ENCODE data around the gene COLEC11. TPM values are rescaled to one million over a fixed set of nuclear protein-coding genes. Genes with fewer than 3 reads are reported as not detected.
"Not testable (repeated sequence)": the region's sequence is repeated elsewhere in the genome, so short reads cannot be mapped to it uniquely, and the experiment has no call there.

The COLEC11 gene
- total RNA-seq, 2 experiments from 2014 or later: 0.38 TPM

DNA sequence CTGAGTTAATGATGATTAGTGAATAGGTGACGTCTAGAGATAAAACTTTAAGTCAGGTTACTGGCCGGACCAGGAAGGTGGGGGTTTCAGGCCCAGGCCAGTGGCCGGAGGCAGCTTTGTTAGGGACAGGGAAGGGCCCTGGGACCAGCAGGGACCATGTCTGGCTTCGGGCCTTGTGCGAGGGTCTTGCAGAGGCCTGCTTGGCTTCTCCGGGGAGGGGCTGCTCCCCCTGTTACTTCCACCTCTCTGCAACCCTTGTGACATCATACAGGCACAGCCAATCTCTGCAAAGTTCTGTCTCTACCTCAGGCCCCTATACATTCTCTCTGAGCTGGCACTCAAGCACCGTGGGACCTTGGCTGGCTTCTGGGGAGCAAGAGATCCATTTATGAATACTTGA, 63.0 kb downstream of the COLEC11 start, which contains the start of gene ALLC:
TSS of gene ALLC (plus strand) at position 320 of the 400 bp plus-strand sequence. CDS start 12,958 bp downstream, outside the sequence.
- POLR2A ChIA-PET: no interaction called here
- CTCF ChIA-PET: no interaction called here

DNA sequence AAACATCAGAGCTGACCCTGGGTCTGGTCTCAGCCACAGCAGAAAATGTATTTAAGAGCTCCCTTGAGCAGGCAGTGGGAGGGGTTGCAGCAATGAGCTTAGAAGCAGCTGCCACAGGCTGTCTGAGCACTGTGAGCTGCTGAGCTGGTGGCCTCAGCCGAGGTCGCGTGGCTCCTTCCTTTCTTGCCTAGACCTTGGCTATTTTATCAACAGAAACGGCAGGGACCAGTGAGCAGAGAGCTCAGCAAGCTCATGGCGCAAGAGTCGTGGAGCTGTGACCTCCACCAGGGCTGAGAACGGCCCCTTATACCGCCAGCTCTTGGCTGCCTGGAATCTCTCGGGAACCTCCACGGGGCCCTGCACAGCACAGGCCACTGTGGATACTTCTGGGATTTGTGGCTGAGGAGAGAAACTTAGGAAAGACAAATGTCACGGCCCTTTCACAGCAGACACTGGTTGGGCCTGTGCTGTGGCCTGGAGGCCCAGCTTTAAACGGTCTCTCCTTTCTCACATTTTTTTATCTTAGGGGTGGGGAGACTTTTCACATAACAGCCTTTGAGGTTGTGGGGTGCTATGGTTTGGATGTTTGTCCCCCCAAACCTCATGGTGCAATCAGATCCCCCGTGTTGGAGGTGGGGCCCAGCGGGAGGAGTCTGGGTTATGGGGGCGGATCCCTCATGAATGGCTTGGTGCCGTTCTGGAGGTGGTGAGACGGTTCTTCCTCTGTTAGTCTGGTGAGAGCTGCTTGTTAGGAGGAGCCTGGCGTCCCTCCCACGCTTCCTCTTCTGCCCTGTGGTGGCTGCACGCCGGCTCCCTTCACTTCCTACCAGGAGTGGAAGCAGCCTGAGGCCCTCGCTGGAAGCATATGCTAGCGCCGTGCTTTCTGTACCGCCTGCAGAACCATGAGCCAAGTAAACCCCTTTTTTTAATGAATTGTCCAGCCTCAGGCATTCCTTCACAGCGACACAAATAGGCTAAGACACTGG, 64.8 kb downstream of the COLEC11 start:
- ChIA-PET CTCF (no interaction called here), POLR2A (no interaction called here)

GRCh38 chr2:3660640-3661039, 65.7 kb downstream of the COLEC11 start:
- POLR2A ChIA-PET, CTCF ChIA-PET: not testable (repeated sequence)

DNA sequence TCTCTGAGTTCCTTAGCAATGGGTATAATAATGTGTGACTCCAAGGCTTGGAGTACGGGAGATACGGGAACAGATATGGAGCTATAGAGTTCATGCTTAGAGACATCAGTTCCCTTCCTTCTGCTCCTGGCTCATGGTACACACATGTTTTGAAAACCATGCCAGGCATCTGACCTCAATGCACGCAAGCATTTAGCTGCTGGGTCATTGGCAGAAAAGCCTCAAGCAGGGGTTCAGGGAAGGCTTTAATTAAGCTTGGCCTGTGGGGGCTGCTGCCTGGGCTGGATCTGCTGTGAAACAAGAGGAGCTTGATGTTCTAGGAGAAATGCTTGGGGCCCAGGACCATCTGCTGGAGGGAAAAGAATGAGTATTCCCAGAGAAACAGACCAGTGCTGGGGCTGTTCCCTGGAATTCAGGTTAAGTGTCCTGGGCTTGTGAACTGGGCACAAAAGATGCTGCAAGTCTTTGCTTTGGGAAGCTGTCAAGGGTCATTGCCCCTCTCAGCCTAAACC, 66.3 kb downstream of the COLEC11 start:
- ChIA-PET CTCF (interaction anchor here (1.0 to 1.2 kb wide), 2 partner anchors 10 to 11 kb away, joined by 3 to 4 read pairs; no protein-coding TSS in a partner anchor), POLR2A (no interaction called here)

- ChIA-PET POLR2A (no interaction called here), CTCF (interaction anchor here (1.2 kb wide), 1 partner anchor 11 kb away, joined by 4 read pairs; no protein-coding TSS in a partner anchor)
These were observed 67.3 kb downstream of the COLEC11 start for GRCh38 chr2:3662239-3662638.

GRCh38 chr2:3664118-3664517, 69.2 kb downstream of the COLEC11 start:
- CTCF ChIA-PET: no interaction called here
- POLR2A ChIA-PET: no interaction called here

GRCh38 chr2:3664925-3665324, 70.0 kb downstream of the COLEC11 start:
- CTCF ChIA-PET: interaction anchor here (0.7 kb wide), 1 partner anchor 1808 kb away, joined by 3 read pairs; no protein-coding TSS in a partner anchor
- POLR2A ChIA-PET: interaction anchor here (0.6 kb wide), 1 partner anchor 145 kb away, joined by 4 read pairs; no protein-coding TSS in a partner anchor

- ChIA-PET CTCF (no interaction called here), POLR2A (no interaction called here)
These were observed 71.1 kb downstream of the COLEC11 start for GRCh38 chr2:3665886-3666612.

DNA sequence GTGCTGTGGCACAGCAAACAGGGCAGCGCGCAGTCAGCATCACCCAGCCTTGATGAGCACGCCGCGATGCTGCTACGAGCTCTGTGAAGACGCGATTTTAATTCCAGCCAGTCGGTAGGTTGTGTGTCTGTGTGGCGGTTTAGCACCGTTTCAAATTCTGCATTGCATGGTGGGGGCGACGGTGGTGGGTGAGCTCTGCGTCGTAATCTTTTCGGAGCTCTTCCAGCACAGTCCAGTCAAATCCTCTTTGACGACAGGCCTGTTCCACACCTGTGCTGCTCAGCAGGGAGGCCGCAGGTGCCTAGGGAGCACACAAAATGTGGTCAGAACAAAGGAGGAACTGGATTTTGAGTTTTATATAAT, 71.7 kb downstream of the COLEC11 start:
- ChIA-PET CTCF (no interaction called here), POLR2A (no interaction called here)

DNA sequence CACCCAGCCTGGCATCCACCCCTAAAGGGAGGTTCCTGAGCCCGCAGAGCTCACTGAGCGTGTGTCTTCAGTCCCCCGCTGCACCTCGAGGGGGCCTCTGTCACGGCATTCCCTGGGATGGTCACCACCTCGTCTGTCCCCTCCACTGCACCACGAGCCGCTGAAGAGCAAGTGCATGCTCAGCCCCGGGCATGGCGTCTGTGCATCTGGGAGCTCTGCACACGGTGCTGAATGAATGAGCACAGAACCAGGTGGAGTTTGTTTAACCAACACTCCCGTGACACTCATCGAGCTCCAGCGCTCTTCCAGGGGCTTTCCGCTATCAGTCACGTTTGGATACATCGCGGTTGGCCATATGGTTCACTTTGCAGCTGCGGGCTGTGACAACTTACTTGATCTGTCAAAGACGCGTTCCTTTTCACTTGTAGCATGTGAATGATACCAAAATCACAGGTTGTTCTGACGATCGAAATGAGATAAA, 72.3 kb downstream of the COLEC11 start:
- CTCF ChIA-PET: no interaction called here
- POLR2A ChIA-PET: no interaction called here

GRCh38 chr2:3669656-3670055, 74.7 kb downstream of the COLEC11 start:
- ChIA-PET POLR2A (no interaction called here), CTCF (no interaction called here)

DNA sequence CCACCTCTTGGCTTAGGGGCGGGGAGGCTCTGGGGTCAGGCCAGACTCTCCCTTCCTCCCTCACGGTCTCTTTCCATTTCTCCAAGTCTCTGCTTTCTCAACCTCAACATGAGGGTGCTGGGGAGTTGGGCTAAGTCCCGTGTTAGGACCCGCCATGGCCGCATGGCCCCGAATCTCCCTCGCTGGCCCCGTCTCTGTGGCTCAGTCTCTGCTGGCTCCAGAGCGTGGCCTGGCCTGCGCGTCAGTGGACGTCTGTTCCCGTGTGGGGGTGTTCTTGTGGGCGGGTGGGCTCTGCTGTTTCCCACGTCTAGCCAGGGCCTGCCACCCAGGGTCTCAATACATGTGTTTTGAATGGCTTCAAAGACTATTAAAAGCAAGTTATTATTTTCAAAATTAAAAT, 75.5 kb downstream of the COLEC11 start:
- ChIA-PET CTCF (no interaction called here), POLR2A (no interaction called here)

DNA sequence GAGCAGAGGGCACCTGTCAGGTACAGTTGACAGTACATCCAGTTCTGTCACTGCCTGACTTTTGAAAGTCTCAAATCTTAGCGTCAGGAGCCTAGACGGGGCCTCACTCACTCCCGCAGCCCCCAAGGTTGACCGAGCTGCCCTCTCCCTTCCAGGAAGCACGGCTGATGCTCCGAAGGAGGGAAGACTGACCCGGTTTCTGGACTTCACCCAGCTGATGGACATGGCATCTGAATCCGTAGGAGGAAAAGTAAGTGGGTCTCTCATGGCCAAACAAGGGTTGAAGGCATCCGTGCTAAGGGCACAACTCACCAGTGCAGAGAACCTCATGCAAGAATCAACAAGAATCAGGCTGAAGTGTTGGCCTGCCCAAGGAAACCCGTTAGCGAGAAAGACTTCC, 76.0 kb downstream of the COLEC11 start:
- ChIA-PET CTCF (no interaction called here), POLR2A (no interaction called here)

DNA sequence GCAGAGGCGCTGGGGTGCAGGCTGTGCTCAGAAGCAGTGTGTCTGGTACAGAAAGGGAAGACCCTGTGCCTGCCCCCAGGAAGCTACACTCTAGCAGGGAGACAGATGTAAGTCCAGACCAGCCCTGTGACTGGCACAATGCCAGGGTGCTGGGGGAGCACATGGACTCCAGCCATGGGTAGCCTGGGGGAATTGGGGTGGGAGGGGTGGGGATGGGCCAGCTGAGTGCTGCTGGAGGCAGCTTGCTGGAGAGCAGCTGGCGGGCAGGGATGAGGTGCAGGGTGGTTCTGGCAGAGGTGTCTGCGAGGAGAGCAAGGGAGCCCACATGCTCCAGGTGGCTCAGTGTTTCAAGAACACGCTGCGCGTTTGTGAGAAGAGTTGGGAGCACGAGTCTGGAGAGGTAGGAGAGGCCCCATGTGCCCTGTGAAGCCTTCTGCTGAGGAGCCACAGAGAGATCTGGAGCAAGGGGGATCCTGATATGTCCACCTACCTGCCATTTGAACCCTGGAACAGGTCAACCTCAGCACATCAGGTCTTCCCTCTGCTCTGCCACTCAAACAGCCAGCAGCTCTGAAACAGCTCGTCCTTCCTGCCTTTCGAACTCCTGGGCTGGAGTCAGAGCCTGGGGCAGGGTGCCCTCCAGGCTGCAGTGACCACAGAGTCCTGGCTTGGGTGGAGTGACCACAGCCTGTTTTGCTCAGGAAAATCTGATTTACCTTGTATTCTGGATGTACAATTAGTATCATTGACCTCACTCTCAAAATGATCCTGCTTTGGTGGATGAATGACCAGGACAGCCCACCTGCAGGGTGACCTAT, 78.2 kb downstream of the COLEC11 start:
- POLR2A ChIA-PET: no interaction called here

GRCh38 chr2:3674066-3674845, 79.3 kb downstream of the COLEC11 start:
- ChIA-PET POLR2A (no interaction called here), CTCF (no interaction called here)

More for the DNA sequence above, 78.2 kb downstream of the COLEC11 start:
- CTCF ChIA-PET: no interaction called here

DNA sequence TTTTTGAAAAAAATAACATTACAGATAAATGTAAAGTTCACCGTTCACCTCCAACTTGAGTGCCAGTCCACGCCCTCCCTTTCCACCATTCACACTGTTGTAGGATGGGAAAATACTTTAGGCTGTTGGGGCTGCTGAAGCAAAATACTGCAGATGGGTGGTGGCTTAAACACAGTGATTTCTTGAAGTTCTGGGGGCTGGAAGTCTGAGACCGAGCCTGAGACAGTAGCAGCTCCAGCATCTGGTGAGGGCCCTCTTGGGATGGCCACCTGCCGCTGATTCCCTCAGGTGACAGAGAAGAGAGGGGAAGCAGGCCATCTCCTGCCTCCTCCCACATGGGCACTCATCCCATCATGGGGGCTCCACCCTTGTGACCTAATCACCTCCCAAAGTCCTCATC, 80.8 kb downstream of the COLEC11 start:
- POLR2A ChIA-PET: no interaction called here
- CTCF ChIA-PET: no interaction called here

DNA sequence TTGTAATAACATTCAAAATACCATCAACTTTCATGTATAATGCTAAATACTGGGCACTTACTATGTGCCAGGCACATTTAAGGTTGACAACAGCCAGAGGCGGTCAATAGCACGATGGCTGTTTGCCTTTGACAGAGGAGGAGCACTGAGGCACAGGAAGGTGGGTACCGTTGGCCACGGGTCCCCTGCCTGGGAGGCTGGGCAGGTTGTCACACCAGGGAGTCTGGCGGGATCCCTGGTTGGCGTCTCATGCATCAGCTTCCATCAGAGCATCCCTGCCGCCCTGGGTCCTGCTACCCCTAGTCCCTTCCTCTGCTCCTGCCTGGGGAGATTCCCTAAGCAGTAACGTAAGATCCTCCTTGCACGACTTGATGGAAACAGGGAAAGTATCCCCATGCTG, 82.5 kb downstream of the COLEC11 start:
- CTCF ChIA-PET: no interaction called here
- POLR2A ChIA-PET: no interaction called here

GRCh38 chr2:3678212-3678611, 83.3 kb downstream of the COLEC11 start:
- ChIA-PET CTCF (no interaction called here), POLR2A (no interaction called here)

DNA sequence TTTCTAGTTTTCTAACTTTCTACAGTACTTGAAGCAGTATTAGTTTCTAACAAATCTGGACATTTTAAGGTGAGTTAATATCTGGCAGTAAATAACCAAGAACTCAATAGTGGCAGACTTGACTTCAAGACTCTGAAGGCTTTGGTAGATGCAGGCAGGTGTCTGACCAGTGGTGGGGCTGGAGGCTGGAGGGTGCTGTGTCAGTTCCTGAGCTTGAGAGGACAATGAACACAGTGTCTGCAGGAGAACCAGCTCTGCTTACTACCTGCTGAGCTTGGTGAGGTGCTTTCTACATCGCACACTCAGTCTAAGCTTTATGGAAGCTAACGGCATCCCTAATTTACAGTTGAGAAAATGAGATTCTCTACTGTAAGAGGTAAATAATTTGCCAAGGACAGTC, 84.3 kb downstream of the COLEC11 start:
- POLR2A ChIA-PET: no interaction called here
- CTCF ChIA-PET: no interaction called here

Measured in activated CD8-positive, alpha-beta memory T cell treated with anti-CD3 and anti-CD28 coated beads for 36 hours (primary cell).